ENCODE data around the gene LZTS3.

The LZTS3 gene

GRCh38 chr20:3180319-3180718 is 7.0 kb upstream of the LZTS3 start:
- no peaks in the 10 kb centered on the region for H3K27me3 ChIP-seq (ENCODE audit: insufficient read depth, poor library complexity, severe bottlenecking)
- TF ChIP-seq GABPA (IDR thresholded peaks at IDR 0.05; ENCODE audit: low read depth) = no peak
- H3K4me3 ChIP-seq (replicated peaks; ENCODE audit: insufficient read depth, low read length) = no peak overlapping the region
- H3K27ac ChIP-seq (replicated peaks) = no peak overlapping the region
- DNase-seq (ENCODE audit: low read depth in 1 of 2, low spot score in 1 of 2) = no peak

- DNase-seq (ENCODE audit: low read depth in 1 of 2, low spot score in 1 of 2) = no peak
- peak; percentile 78 for TF ChIP-seq SPI1 (IDR thresholded peaks at IDR 0.05; ENCODE audit: borderline replicate concordance, low read depth)
- no peak for TF ChIP-seq POLR2AphosphoS5 (IDR thresholded peaks at IDR 0.05; ENCODE audit: low read depth)
- Histone ChIP-seq H3K27me3 (ENCODE audit: insufficient read depth, poor library complexity, severe bottlenecking) (peaks cover 4% of the 10 kb centered on the region), H3K4me3 (replicated peaks; ENCODE audit: insufficient read depth, low read length) (no peak overlapping the region), H3K27ac (replicated peaks) (0 out of 2 replicates have a peak overlapping the region, but pooled peaks have one; percentile 15)
Observed at GRCh38 chr20:3177746-3178485, 4.6 kb upstream of the LZTS3 start.

- no peak for DNase-seq (ENCODE audit: low read depth in 1 of 2, low spot score in 1 of 2)
- H3K27me3 ChIP-seq (ENCODE audit: insufficient read depth, poor library complexity, severe bottlenecking) = peaks cover 7% of the 10 kb centered on the region
- no peak overlapping the region for H3K27ac ChIP-seq (replicated peaks)
- no peak for TF ChIP-seq SPI1 (IDR thresholded peaks at IDR 0.05; ENCODE audit: borderline replicate concordance, low read depth)
- TF ChIP-seq GABPA (IDR thresholded peaks at IDR 0.05; ENCODE audit: low read depth) = no peak
- no peak for TF ChIP-seq REST (IDR thresholded peaks at IDR 0.05; ENCODE audit: insufficient replicate concordance, low read depth)
- no peak for TF ChIP-seq CTCF (IDR thresholded peaks at IDR 0.05; ENCODE audit: insufficient read depth, low read length)
- no peak for TF ChIP-seq POLR2AphosphoS5 (IDR thresholded peaks at IDR 0.05; ENCODE audit: low read depth)
- no peak overlapping the region for H3K4me3 ChIP-seq (replicated peaks; ENCODE audit: insufficient read depth, low read length)
Observed at GRCh38 chr20:3175270-3175669, 1.9 kb upstream of the LZTS3 start.

- peak overlapping the region; percentile 91; the same call in 1 of the 2 replicates for H3K4me3 ChIP-seq (replicated peaks; ENCODE audit: insufficient read depth, low read length)
- no peak for DNase-seq (ENCODE audit: low read depth in 1 of 2, low spot score in 1 of 2)
- H3K27me3 ChIP-seq (ENCODE audit: insufficient read depth, poor library complexity, severe bottlenecking) = peaks cover 7% of the 10 kb centered on the region
- H3K27ac ChIP-seq (replicated peaks) = no peak overlapping the region
- no peak for TF ChIP-seq CTCF (IDR thresholded peaks at IDR 0.05; ENCODE audit: insufficient read depth, low read length)
- no peak for TF ChIP-seq POLR2AphosphoS5 (IDR thresholded peaks at IDR 0.05; ENCODE audit: low read depth)
- no peak for TF ChIP-seq REST (IDR thresholded peaks at IDR 0.05; ENCODE audit: insufficient replicate concordance, low read depth)
- TF ChIP-seq SPI1 (IDR thresholded peaks at IDR 0.05; ENCODE audit: borderline replicate concordance, low read depth) = no peak
- TF ChIP-seq GABPA (IDR thresholded peaks at IDR 0.05; ENCODE audit: low read depth) = no peak
Observed at GRCh38 chr20:3174442-3175261, 1.3 kb upstream of the LZTS3 start.
